PC-9 (cell line): ENCODE data around the gene PCNT.

ENCODE experiments used
- EZH2 ChIP-seq: fragments of 200-600 bp; sonication (generic); IDR thresholded peaks from 2 replicates; pipeline ENCODE4 v1.8.0; 2017; ENCODE audit warnings: antibody characterized with exemption, low read depth
- TF ChIP-seq, protein P1 (sequence below): fragments of 200-600 bp; sonication (generic); conservative IDR thresholded peaks from 2 replicates; pipeline ENCODE4 v1.6.1; 2017; ENCODE audit warnings: mixed run types, antibody characterized with exemption, mild to moderate bottlenecking, moderate library complexity

DNA sequence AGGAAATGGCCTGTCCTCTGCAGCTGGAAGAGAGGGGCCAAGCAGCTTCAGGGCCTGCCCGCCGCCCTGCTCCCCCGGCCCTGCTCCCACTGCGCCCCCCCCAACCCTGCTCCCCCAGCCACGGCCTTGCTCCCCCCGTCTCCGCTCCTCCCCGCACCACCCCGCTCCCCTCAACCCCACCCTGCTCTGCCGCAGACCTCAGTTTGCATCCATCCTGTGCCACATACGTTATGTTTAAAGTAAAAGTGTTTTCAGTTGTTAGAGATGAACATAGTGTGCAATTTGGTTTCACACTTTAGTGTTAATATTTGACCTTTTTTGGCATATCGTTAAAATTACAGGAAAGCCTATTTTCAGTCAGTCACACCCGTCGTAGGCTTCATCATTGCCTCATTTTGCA is 100.7 kb downstream of the PCNT start:
- TF ChIP-seq EZH2 = no peak
- TF ChIP-seq, protein P1, sequence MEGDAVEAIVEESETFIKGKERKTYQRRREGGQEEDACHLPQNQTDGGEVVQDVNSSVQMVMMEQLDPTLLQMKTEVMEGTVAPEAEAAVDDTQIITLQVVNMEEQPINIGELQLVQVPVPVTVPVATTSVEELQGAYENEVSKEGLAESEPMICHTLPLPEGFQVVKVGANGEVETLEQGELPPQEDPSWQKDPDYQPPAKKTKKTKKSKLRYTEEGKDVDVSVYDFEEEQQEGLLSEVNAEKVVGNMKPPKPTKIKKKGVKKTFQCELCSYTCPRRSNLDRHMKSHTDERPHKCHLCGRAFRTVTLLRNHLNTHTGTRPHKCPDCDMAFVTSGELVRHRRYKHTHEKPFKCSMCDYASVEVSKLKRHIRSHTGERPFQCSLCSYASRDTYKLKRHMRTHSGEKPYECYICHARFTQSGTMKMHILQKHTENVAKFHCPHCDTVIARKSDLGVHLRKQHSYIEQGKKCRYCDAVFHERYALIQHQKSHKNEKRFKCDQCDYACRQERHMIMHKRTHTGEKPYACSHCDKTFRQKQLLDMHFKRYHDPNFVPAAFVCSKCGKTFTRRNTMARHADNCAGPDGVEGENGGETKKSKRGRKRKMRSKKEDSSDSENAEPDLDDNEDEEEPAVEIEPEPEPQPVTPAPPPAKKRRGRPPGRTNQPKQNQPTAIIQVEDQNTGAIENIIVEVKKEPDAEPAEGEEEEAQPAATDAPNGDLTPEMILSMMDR = no peak
